HL-60 (cell line): ENCODE measurements around the gene MFAP3.
"Not testable (repeated sequence)": the region's sequence is repeated elsewhere in the genome, so short reads cannot be mapped to it uniquely, and the experiment has no call there.

Experiments used
- DNase-seq, 2 experiments: peaks; one replicate each; pipeline ENCODE4 v3.0.0-alpha.2; 2010 to 2020; ENCODE audit warnings: low read depth in 1 of 2, low spot score in 1 of 2
- H3K27ac ChIP-seq: fragments of 250-450 bp; sonication (Bioruptor Pico); replicated peaks from 2 replicates; pipeline ENCODE4 v1.5.1; 2020; ENCODE audit warnings: mild to moderate bottlenecking, moderate library complexity
- H3K27me3 ChIP-seq: fragments of 250-450 bp; sonication (Bioruptor Pico); 2 replicates; pipeline ENCODE4 v1.5.1; 2021; ENCODE audit warnings: mild to moderate bottlenecking, moderate library complexity; ENCODE audit not compliant: insufficient read depth, poor library complexity, severe bottlenecking
- H3K4me3 ChIP-seq: replicated peaks from 2 replicates; pipeline ENCODE4 v1.5.1; 2011; ENCODE audit warnings: mild to moderate bottlenecking, control low read depth, low read length; ENCODE audit not compliant: insufficient read depth
- CTCF ChIP-seq: IDR thresholded peaks from one replicate; pipeline ENCODE4 v1.5.1; 2011; ENCODE audit warnings: low read length, control low read depth, inconsistent platforms; ENCODE audit not compliant: insufficient read depth
- GABPA ChIP-seq: IDR thresholded peaks from 2 replicates; pipeline ENCODE4 v1.6.1; 2012; ENCODE audit warnings: low read depth
- POLR2AphosphoS5 ChIP-seq: IDR thresholded peaks from 2 replicates; pipeline ENCODE4 v1.6.1; 2012; ENCODE audit warnings: low read depth
- REST ChIP-seq: IDR thresholded peaks from 2 replicates; pipeline ENCODE4 v1.6.1; 2012; ENCODE audit warnings: low read depth; ENCODE audit not compliant: insufficient replicate concordance
- SPI1 ChIP-seq: IDR thresholded peaks from 2 replicates; pipeline ENCODE4 v1.6.1; 2012; ENCODE audit warnings: low read depth, mild to moderate bottlenecking, borderline replicate concordance

Gene MFAP3

GRCh38 chr5:154063372-154063771 is 24.6 kb downstream of the MFAP3 start:
- TF ChIP-seq SPI1 (no peak), GABPA (no peak), CTCF (no peak), REST (no peak), POLR2AphosphoS5 (no peak)
- H3K27me3 ChIP-seq: peaks cover 5% of the 10 kb centered on the region
- H3K27ac ChIP-seq: no peak overlapping the region
- no peak overlapping the region for H3K4me3 ChIP-seq
- no peak for DNase-seq

GRCh38 chr5:154065971-154066370 is 27.2 kb downstream of the MFAP3 start:
- H3K27me3 ChIP-seq: peaks cover 5% of the 10 kb centered on the region
- no peak for DNase-seq
- no peak overlapping the region for H3K4me3 ChIP-seq
- TF ChIP-seq CTCF (no peak), REST (no peak), POLR2AphosphoS5 (no peak), GABPA (no peak), SPI1 (no peak)
- no peak overlapping the region for H3K27ac ChIP-seq

GRCh38 chr5:154069854-154070253 is 31.1 kb downstream of the MFAP3 start:
- not testable (repeated sequence) for H3K27ac ChIP-seq, H3K4me3 ChIP-seq, H3K27me3 ChIP-seq, DNase-seq

- H3K27ac ChIP-seq: no peak overlapping the region
- no peak overlapping the region for H3K4me3 ChIP-seq
- H3K27me3 ChIP-seq: peaks cover 2% of the 10 kb centered on the region
- TF ChIP-seq GABPA (no peak), REST (no peak), SPI1 (no peak), POLR2AphosphoS5 (no peak), CTCF (no peak)
- no peak for DNase-seq
These were observed 33.1 kb downstream of the MFAP3 start for GRCh38 chr5:154071799-154072413.
